Central memory CD8-positive, alpha-beta T cell (primary cell): Measurements from ENCODE around the gene BIN1.
"Not testable (repeated sequence)": the region's sequence is repeated elsewhere in the genome, so short reads cannot be mapped to it uniquely, and the experiment has no call there.

Experiments
- ATAC-seq: fragments of 150-1000 bp; cut with Tn5 transposase; replicated peaks from 2 replicates; pipeline ENCODE4 v1.10.0; 2022; ENCODE audit warnings: mild to moderate bottlenecking, moderate FRiP score, moderate number of reproducible peaks; ENCODE audit not compliant: poor library complexity, severe bottlenecking; ENCODE audit errors: extremely low read depth
- DNase-seq, 2 donors: peaks; one replicate each; pipeline ENCODE4 v3.0.0; 2021; ENCODE audit warnings: low spot score in 2 of 2
- H3K27ac Mint-ChIP-seq: one replicate; pipeline ENCODE4 v1.8.0; 2022; ENCODE audit warnings: low read depth, mild to moderate bottlenecking, moderate library complexity, mixed read lengths
- H3K27me3 Mint-ChIP-seq: one replicate; pipeline ENCODE4 v1.8.0; 2022; ENCODE audit warnings: mixed read lengths
- H3K36me3 Mint-ChIP-seq: one replicate; pipeline ENCODE4 v1.8.0; 2022; ENCODE audit warnings: mild to moderate bottlenecking, moderate library complexity, mixed read lengths; ENCODE audit not compliant: insufficient read depth
- H3K4me1 Mint-ChIP-seq: one replicate; pipeline ENCODE4 v1.8.0; 2022; ENCODE audit warnings: mixed read lengths
- H3K4me3 Mint-ChIP-seq: one replicate; pipeline ENCODE4 v1.8.0; 2022; ENCODE audit warnings: mild to moderate bottlenecking, moderate library complexity, mixed read lengths
- H3K9me3 Mint-ChIP-seq: one replicate; pipeline ENCODE4 v1.8.0; 2022; ENCODE audit warnings: mixed read lengths

BIN1 gene

GRCh38 chr2:127032621-127033020 is 74.3 kb downstream of the BIN1 start:
- Mint-ChIP-seq H3K36me3 (no peaks in the 10 kb centered on the region), H3K4me1 (no peaks in the 10 kb centered on the region), H3K9me3 (no peaks in the 10 kb centered on the region), H3K4me3 (no peak overlapping the region), H3K27ac (no peak overlapping the region), H3K27me3 (peaks cover 49% of the 10 kb centered on the region)
- DNase-seq (no peak), ATAC-seq (no peak)

GRCh38 chr2:127029350-127030051 is 77.5 kb downstream of the BIN1 start:
- ATAC-seq (no peak), DNase-seq (no peak)
- peaks cover 13% of the 10 kb centered on the region for H3K4me1 Mint-ChIP-seq
- H3K27ac Mint-ChIP-seq = no peak overlapping the region
- H3K9me3 Mint-ChIP-seq = no peaks in the 10 kb centered on the region
- no peak overlapping the region for H3K4me3 Mint-ChIP-seq
- peaks cover 2% of the 10 kb centered on the region for H3K36me3 Mint-ChIP-seq
- peaks cover 49% of the 10 kb centered on the region for H3K27me3 Mint-ChIP-seq

GRCh38 chr2:127028745-127029144 is 78.2 kb downstream of the BIN1 start:
- ATAC-seq, H3K27ac Mint-ChIP-seq, H3K9me3 Mint-ChIP-seq, DNase-seq, H3K4me3 Mint-ChIP-seq, H3K36me3 Mint-ChIP-seq: not testable (repeated sequence)
- Mint-ChIP-seq H3K4me1 (peaks cover 15% of the 10 kb centered on the region), H3K27me3 (peaks cover 49% of the 10 kb centered on the region)

GRCh38 chr2:127027715-127028114 is 79.2 kb downstream of the BIN1 start:
- Mint-ChIP-seq H3K4me1 (peaks cover 15% of the 10 kb centered on the region), H3K27me3 (peaks cover 49% of the 10 kb centered on the region), H3K27ac (no peak overlapping the region), H3K9me3 (no peaks in the 10 kb centered on the region), H3K4me3 (no peak overlapping the region), H3K36me3 (peaks cover 2% of the 10 kb centered on the region)
- ATAC-seq (no peak), DNase-seq (no peak)

GRCh38 chr2:127025359-127026166 is 81.4 kb downstream of the BIN1 start:
- DNase-seq (peak; percentile 58 to 64), ATAC-seq (peak; percentile 98)
- H3K9me3 Mint-ChIP-seq = no peaks in the 10 kb centered on the region
- H3K4me3 Mint-ChIP-seq = peak overlapping the region; percentile 79
- peaks cover 15% of the 10 kb centered on the region for H3K4me1 Mint-ChIP-seq
- peaks cover 30% of the 10 kb centered on the region for H3K27me3 Mint-ChIP-seq
- peak overlapping the region; percentile 16 for H3K27ac Mint-ChIP-seq
- peaks cover 2% of the 10 kb centered on the region for H3K36me3 Mint-ChIP-seq

- peak overlapping the region; percentile 16 for H3K27ac Mint-ChIP-seq
- H3K36me3 Mint-ChIP-seq = peaks cover 2% of the 10 kb centered on the region
- ATAC-seq = no peak
- peaks cover 23% of the 10 kb centered on the region for H3K27me3 Mint-ChIP-seq
- peaks cover 15% of the 10 kb centered on the region for H3K4me1 Mint-ChIP-seq
- no peaks in the 10 kb centered on the region for H3K9me3 Mint-ChIP-seq
- DNase-seq = no peak
- H3K4me3 Mint-ChIP-seq = peak overlapping the region; percentile 56
Measured at GRCh38 chr2:127024769-127025358, 82.1 kb downstream of the BIN1 start.

GRCh38 chr2:127023504-127023903 is 83.5 kb downstream of the BIN1 start:
- DNase-seq = no peak
- peaks cover 15% of the 10 kb centered on the region for H3K4me1 Mint-ChIP-seq
- H3K27me3 Mint-ChIP-seq = peaks cover 9% of the 10 kb centered on the region
- peaks cover 2% of the 10 kb centered on the region for H3K36me3 Mint-ChIP-seq
- no peak for ATAC-seq
- H3K27ac Mint-ChIP-seq = no peak overlapping the region
- H3K9me3 Mint-ChIP-seq = no peaks in the 10 kb centered on the region
- H3K4me3 Mint-ChIP-seq = no peak overlapping the region

GRCh38 chr2:127022817-127023216 is 84.1 kb downstream of the BIN1 start:
- peaks cover 2% of the 10 kb centered on the region for H3K27me3 Mint-ChIP-seq
- DNase-seq = no peak
- no peak overlapping the region for H3K4me3 Mint-ChIP-seq
- H3K9me3 Mint-ChIP-seq = no peaks in the 10 kb centered on the region
- no peak overlapping the region for H3K27ac Mint-ChIP-seq
- no peak for ATAC-seq
- peaks cover 15% of the 10 kb centered on the region for H3K4me1 Mint-ChIP-seq
- peaks cover 2% of the 10 kb centered on the region for H3K36me3 Mint-ChIP-seq

- H3K4me1 Mint-ChIP-seq = peaks cover 9% of the 10 kb centered on the region
- DNase-seq (no peak), ATAC-seq (no peak)
- peaks cover 3% of the 10 kb centered on the region for H3K27me3 Mint-ChIP-seq
- H3K9me3 Mint-ChIP-seq = no peaks in the 10 kb centered on the region
- H3K4me3 Mint-ChIP-seq = no peak overlapping the region
- peaks cover 1% of the 10 kb centered on the region for H3K36me3 Mint-ChIP-seq
- H3K27ac Mint-ChIP-seq = no peak overlapping the region
Measured at GRCh38 chr2:127020536-127020935, 86.4 kb downstream of the BIN1 start.

- Mint-ChIP-seq H3K36me3 (no peaks in the 10 kb centered on the region), H3K4me1 (no peaks in the 10 kb centered on the region), H3K27ac (no peak overlapping the region), H3K9me3 (no peaks in the 10 kb centered on the region), H3K27me3 (peaks cover 32% of the 10 kb centered on the region), H3K4me3 (no peak overlapping the region)
- no peak for DNase-seq
- ATAC-seq = no peak
Measured at GRCh38 chr2:127017548-127017947, 89.4 kb downstream of the BIN1 start.

- Mint-ChIP-seq H3K4me3 (no peak overlapping the region), H3K36me3 (no peaks in the 10 kb centered on the region), H3K27ac (no peak overlapping the region), H3K9me3 (no peaks in the 10 kb centered on the region), H3K27me3 (peaks cover 44% of the 10 kb centered on the region), H3K4me1 (no peaks in the 10 kb centered on the region)
- no peak for ATAC-seq
- DNase-seq = no peak
Measured at GRCh38 chr2:127016329-127016728, 90.6 kb downstream of the BIN1 start.

- no peak for DNase-seq
- H3K4me1 Mint-ChIP-seq = no peaks in the 10 kb centered on the region
Measured at GRCh38 chr2:127015106-127015910, 91.6 kb downstream of the BIN1 start.

More at GRCh38 chr2:127015106-127015910, 91.6 kb downstream of the BIN1 start:
- H3K27me3 Mint-ChIP-seq = peaks cover 53% of the 10 kb centered on the region
- no peaks in the 10 kb centered on the region for H3K9me3 Mint-ChIP-seq
- ATAC-seq = no peak
- H3K27ac Mint-ChIP-seq = no peak overlapping the region
- no peaks in the 10 kb centered on the region for H3K36me3 Mint-ChIP-seq
- H3K4me3 Mint-ChIP-seq = no peak overlapping the region
